Ishikawa (cell line): Measurements from ENCODE around the gene TRIM44.

Experiments used
- CREB1 ChIP-seq: IDR thresholded peaks from 2 replicates; pipeline ENCODE4 v1.6.1; 2012; ENCODE audit warnings: low read depth
- EP300 ChIP-seq: IDR thresholded peaks from 2 replicates; pipeline ENCODE4 v1.6.1; 2012; ENCODE audit warnings: borderline replicate concordance
- MAX ChIP-seq: IDR thresholded peaks from 2 replicates; pipeline ENCODE4 v1.6.1; 2012
- TEAD4 ChIP-seq: IDR thresholded peaks from 2 replicates; pipeline ENCODE4 v1.6.1; 2012
- TF ChIP-seq, protein P1 (sequence below): IDR thresholded peaks from 2 replicates; pipeline ENCODE4 v1.6.1; 2012; ENCODE audit warnings: low read depth, mild to moderate bottlenecking

- TF ChIP-seq TEAD4 (no peak), MAX (no peak), EP300 (no peak), CREB1 (no peak)
- TF ChIP-seq, protein P1, sequence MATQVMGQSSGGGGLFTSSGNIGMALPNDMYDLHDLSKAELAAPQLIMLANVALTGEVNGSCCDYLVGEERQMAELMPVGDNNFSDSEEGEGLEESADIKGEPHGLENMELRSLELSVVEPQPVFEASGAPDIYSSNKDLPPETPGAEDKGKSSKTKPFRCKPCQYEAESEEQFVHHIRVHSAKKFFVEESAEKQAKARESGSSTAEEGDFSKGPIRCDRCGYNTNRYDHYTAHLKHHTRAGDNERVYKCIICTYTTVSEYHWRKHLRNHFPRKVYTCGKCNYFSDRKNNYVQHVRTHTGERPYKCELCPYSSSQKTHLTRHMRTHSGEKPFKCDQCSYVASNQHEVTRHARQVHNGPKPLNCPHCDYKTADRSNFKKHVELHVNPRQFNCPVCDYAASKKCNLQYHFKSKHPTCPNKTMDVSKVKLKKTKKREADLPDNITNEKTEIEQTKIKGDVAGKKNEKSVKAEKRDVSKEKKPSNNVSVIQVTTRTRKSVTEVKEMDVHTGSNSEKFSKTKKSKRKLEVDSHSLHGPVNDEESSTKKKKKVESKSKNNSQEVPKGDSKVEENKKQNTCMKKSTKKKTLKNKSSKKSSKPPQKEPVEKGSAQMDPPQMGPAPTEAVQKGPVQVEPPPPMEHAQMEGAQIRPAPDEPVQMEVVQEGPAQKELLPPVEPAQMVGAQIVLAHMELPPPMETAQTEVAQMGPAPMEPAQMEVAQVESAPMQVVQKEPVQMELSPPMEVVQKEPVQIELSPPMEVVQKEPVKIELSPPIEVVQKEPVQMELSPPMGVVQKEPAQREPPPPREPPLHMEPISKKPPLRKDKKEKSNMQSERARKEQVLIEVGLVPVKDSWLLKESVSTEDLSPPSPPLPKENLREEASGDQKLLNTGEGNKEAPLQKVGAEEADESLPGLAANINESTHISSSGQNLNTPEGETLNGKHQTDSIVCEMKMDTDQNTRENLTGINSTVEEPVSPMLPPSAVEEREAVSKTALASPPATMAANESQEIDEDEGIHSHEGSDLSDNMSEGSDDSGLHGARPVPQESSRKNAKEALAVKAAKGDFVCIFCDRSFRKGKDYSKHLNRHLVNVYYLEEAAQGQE, result no peak
Measured at GRCh38 chr11:35626501-35626900, 36.1 kb upstream of the TRIM44 start.
